ENCODE measurements around the gene PHYHIPL.
A peak's percentile ranks its signal among the peaks of the same experiment; 100 is the strongest.

The PHYHIPL gene

DNA sequence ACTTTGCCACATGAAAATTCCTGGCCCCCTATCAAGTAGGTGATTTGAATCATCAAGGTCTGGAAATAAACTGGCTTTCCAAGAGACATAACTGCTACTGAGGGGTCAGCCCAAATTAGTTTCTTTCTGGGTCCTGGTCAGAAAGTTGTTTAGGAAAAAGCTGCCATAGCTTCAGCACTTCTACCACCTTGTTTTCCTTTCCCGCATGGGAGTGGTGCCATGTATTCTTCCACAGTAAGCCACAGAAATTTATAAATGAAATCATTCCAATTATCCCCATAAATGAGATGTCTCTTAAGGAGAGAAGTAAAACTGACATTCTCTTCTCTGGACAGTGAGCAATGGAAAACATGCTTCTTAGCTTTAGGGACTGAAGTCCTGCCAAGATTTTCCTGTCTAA is 80.8 kb downstream of the PHYHIPL start:
- no peak for DNase-seq (ENCODE audit: low spot score)

- no peak for DNase-seq (ENCODE audit: low spot score)
These were observed 82.4 kb downstream of the PHYHIPL start for GRCh38 chr10:59258890-59259289.

DNA sequence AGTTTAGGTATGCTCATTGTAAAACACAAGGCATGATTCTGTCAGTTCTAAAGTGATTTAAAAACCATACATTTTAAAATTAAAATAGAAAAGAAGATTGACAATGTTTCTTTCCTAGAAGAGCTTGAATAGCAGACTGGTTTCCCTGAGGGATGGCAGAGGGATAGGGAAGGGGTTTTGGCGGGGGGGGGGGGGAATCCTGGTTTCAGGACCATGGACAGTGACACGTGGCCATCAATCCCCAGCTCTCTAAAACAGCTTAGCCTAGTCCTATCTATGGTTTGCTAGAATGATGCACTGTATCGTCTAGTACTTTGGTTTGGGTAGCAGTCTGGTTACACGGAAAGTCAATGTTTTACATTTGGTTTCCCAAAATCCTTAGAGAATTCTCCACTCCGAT is 88.7 kb downstream of the PHYHIPL start:
- DNase-seq (ENCODE audit: low spot score), result peak; percentile 56

- DNase-seq (ENCODE audit: low spot score), result no peak
These were observed 89.9 kb downstream of the PHYHIPL start for GRCh38 chr10:59266321-59266720.

GRCh38 chr10:59268460-59268859 is 92.0 kb downstream of the PHYHIPL start:
- DNase-seq (ENCODE audit: low spot score), result no peak

DNA sequence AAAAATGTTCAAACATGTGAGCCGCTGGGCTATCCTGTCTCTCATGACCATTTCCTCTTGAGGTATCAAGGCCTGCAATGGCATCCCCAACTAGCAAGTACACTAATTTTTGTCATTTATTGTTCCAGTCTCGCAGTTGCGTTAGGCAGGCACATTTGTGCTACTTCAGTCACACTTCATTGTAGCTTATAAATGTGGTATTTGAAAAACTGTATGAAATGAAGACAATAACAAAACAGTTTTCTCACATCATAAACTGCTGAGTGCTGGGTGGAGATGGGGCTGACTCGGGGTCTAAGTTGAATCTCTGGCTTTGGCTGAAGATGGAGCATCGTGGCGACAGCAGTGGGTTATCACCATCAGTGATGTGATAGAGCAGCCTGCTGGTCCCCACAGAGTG is 93.2 kb downstream of the PHYHIPL start:
- no peak for DNase-seq (ENCODE audit: low spot score)

DNA sequence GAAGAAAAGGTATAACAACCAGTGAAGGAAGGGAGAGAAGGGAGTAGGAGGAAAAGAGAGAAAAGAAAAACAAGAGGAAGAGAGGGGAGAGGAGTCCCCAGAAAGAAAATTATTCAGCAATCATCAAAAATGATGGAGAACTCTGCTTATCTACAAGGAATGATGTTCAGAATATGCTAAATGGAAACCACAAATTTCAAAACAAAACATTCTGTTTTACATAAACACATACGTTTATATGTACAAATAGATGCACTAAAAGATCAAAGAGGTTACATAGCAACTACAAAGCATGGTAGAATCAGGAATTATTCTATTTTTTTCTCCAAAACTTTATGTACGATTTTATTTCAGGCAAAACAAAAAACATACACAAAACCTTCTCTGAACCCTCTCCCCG is 94.0 kb downstream of the PHYHIPL start:
- DNase-seq (ENCODE audit: low spot score), result no peak

GRCh38 chr10:59271160-59271559 is 94.7 kb downstream of the PHYHIPL start:
- no peak for DNase-seq (ENCODE audit: low spot score)

DNA sequence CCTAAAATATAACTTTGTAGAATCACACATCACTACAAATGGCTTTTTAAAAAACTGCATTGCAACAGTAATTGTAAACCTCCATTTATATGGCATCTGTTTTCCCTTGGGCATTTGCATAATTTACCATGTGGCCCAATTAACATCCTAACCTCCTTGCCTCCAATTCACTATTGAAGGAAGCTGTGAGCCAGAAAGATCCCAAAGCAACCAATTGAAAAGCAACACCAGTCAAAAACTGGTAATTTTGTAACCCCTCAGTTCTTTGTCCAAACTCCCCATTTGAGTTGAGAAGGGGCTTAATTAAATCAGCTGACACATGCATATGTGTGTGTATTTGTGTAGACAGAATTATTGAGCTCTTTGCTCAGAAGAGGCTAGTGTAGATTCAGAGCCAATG is 95.6 kb downstream of the PHYHIPL start:
- no peak for DNase-seq (ENCODE audit: low spot score)

DNA sequence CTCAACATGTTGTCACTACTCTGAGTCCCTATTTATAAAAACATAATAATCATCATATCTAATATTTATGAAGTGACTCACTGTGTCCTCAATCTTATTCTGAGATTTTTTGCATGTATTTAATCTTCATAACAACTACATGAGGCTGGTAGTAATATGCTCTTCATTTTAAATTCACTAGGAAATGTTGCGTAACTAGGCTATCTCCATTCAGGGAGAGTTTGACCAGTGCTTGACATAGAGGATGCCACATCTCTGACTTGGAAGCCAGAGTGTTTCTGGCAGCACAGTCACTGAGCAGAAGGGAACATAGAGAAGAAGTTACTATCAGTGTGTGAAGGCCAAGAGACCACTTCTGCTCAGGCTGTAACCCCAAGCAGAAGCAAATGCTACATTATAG is 97.0 kb downstream of the PHYHIPL start:
- no peak for DNase-seq (ENCODE audit: low spot score)

GRCh38 chr10:59276133-59276532 is 99.7 kb downstream of the PHYHIPL start:
- DNase-seq (ENCODE audit: low spot score), result no peak

DNA sequence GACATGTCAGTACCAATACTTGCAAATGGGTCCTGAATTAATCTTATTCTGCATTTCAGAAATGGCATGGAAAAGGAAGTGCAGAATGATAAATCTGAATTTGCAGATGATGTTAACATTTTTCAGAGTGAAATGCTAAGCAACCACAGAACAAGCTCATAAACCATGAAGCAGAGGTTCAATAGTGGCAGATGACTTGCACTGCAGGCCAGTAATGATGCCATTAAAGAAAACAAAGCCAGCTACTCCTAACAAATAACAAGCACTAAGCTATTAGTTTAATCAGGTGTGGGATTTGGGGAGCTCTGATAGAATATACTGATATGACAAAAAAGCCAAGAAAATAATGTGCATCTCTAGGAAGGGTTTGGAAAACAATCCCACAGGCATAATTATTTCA is 100.5 kb downstream of the PHYHIPL start:
- DNase-seq (ENCODE audit: low spot score), result no peak

GRCh38 chr10:59279476-59279875 is 103.0 kb downstream of the PHYHIPL start:
- no peak for DNase-seq (ENCODE audit: low spot score)

DNA sequence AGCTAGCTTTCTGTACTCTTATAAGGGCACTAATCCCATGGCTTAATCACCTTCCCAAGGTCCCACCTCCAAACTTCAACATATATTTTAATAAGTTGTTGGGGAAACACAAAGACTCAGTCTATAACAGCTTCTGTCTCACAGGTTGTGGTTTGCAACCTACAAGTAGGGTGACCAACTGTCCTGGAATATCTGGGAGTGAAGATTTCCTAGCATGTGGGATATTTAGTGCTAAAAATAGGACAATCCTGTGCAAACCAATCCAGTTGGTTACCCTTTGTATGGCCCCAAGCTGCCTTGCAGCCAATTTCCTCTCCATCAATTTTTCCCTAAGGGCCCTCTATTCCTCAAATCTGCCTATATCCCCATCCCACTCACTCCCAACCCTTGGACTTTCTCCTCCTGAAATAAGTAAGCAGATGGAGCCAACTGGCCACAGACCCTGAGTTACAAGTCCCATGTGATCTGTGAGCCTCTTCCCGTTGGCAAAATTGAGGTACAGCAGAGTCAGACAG is 103.6 kb downstream of the PHYHIPL start:
- no peak for DNase-seq (ENCODE audit: low spot score)

DNA sequence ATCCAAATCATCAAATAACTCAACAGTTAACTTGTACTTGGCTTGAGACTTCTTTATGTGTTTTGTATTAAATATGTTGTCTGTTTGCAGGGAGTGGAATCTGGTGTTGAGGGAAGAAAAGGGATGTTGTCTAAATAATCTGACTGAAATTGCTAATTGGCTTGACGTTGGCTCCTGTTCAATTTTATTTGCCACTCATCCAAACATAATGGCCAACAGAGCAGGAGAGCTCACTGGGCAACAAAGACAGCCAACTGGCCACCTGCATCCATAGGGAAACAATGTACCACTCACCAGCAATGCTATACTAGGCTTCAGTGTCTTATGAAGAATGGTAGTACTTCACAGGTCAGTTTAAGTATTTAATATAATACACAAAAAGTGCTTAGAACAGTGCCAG is 105.4 kb downstream of the PHYHIPL start:
- no peak for DNase-seq (ENCODE audit: low spot score)

DNA sequence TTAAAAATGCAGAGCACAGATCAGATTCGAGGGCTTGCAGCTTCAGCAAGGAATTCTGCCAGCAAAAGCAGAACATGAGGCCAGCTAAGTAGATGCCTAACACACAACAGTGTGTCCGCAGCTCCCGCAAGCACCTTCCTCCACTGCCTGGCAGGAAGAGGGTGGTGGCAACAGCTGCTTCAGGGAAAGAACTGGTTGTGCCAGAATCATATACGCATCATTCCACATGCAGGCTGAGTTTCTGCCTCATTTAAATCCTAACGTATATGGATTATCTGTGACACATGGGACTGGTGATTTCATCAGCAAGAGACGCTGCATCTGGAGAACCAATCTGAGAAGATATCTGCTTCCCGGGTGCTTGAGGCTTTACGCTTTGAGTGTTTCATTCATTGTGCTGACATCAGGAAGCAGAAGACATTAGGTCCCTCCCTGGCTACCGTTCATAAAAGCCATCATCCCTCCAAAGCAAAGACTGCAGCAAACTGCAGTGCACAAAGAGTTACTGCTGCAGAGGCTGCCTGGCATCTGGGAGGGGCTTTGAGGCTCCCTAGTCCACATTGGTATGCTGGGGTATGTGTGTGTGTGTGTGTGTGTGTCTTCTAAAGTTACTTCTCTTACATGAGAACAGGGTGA is 107.1 kb downstream of the PHYHIPL start:
- DNase-seq (ENCODE audit: low spot score), result peak; percentile 14

DNA sequence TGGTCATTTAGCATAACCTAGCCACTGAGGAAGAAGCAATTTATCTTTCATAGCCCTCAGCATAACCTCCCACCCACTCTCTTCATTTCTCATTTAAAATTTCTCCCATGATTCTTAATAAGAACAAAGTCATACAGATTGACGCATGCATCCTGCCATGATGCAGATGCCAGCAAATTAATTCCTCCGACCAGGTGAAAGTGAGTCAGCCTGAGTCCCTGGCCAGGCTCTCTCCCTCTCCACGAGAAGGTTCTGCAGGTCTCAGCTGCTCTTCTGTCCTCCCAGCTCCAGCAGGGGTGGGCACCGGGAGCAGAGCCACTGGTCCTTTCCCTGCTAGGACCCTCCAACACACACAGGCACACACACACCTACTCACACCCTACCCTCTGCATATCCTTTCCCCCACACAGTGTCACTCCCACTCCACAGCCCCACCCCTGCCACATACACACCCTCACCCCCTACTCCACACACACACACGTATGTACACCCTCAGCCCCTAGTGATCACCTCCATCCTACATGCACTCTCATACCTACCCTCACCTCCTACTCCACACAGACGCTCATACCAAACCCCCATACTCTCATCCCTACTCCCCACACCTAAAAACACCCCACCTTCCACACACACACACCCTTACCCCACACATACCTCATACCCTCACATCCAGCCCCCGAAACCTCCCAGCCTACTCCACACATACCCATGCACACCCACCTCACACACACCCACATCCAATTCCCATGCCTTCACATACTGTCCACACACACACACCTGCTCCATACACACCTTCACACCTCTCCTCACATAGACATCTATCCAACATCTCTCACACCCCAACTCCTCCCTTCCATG is 107.9 kb downstream of the PHYHIPL start:
- no peak for DNase-seq (ENCODE audit: low spot score)

DNA sequence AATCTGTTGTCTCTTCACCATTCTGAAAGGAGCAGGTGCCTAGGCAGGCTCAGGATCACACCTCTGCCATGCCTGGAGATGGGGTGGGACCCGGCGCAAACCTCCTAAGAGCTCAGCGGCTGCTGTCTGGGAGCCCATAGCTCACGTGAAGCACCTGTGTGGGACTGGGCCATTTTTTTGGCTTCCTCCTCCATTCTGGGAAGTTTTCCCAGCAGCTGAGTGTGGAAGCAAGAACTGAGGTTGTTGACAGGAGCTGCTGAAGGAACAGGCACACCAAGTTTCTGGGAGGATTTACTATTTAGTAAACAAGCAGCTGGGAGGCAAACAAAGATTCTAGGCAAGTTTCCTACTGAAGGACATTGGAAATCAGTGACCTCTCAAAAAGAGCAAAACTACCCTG is 108.6 kb downstream of the PHYHIPL start:
- no peak for DNase-seq (ENCODE audit: low spot score)

GRCh38 chr10:59285848-59286247 is 109.4 kb downstream of the PHYHIPL start:
- no peak for DNase-seq (ENCODE audit: low spot score)

GRCh38 chr10:59287587-59288255 is 111.3 kb downstream of the PHYHIPL start:
- DNase-seq (ENCODE audit: low spot score), result no peak

GRCh38 chr10:59289853-59290252 is 113.4 kb downstream of the PHYHIPL start:
- no peak for DNase-seq (ENCODE audit: low spot score)

DNA sequence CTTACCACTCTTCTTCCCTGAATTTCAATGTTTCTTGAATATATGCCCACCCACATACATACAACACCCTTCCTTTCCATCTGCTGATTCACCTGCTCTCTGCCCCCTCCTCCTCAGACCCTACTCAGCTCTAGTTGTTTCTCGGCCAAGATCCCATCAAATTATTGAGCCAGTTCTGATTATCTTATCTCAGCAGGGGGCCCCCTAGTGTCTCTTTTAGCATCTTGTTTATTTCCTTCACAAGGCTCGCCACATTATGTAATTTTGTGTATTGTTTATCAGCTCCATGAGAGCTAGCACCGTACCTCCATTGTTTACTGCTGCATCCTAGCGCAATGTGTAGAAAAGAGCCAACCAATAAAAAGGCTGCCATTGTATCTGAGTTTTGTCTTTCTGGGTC is 114.0 kb downstream of the PHYHIPL start:
- DNase-seq (ENCODE audit: low spot score), result no peak
